Liver (tissue), 9 donors: ENCODE measurements around the gene SLC25A45. TPM values are rescaled to one million over a fixed set of nuclear protein-coding genes. Genes with fewer than 3 reads are reported as not detected.

ENCODE experiments used
- DNase-seq: peaks from one replicate; pipeline ENCODE4 v3.0.0-alpha.2; 2017; ENCODE audit warnings: low spot score
- H3K27ac ChIP-seq, 2 donors: one replicate each; pipeline ENCODE4 v1.7.0; 2013; ENCODE audit warnings: inconsistent platforms in 2 of 2, low read length in 2 of 2, control low read depth in 1 of 2, low read depth in 1 of 2, mild to moderate bottlenecking in 1 of 2
- H3K27me3 ChIP-seq, 4 donors: one replicate each; pipeline versions ENCODE4 v1.6.1 to v1.7.0; 2013; ENCODE audit warnings: low read length in 3 of 4, inconsistent platforms in 1 of 4, mild to moderate bottlenecking in 1 of 4, moderate library complexity in 1 of 4; ENCODE audit not compliant: control insufficient read depth in 4 of 4, insufficient read depth in 4 of 4
- H3K36me3 ChIP-seq, 4 donors: one replicate each; pipeline versions ENCODE4 v1.6.1 to v1.7.0; 2013; ENCODE audit warnings: low read length in 3 of 4, mild to moderate bottlenecking in 3 of 4, low read depth in 1 of 4, moderate library complexity in 1 of 4; ENCODE audit not compliant: control insufficient read depth in 4 of 4, insufficient read depth in 3 of 4
- H3K4me1 ChIP-seq, 4 donors: one replicate each; pipeline versions ENCODE4 v1.6.1 to v1.7.0; 2013; ENCODE audit warnings: low read length in 3 of 4, mild to moderate bottlenecking in 3 of 4, moderate library complexity in 1 of 4; ENCODE audit not compliant: control insufficient read depth in 4 of 4, insufficient read depth in 4 of 4
- H3K4me3 ChIP-seq, 3 donors: one replicate each; pipeline versions ENCODE4 v1.6.1 to v1.7.0; 2013; ENCODE audit warnings: low read length in 3 of 3, control low read depth in 1 of 3, low read depth in 1 of 3, mild to moderate bottlenecking in 1 of 3
- H3K9ac ChIP-seq, 2 donors: one replicate each; pipeline ENCODE4 v1.7.0; 2013; ENCODE audit warnings: low read length in 2 of 2, mild to moderate bottlenecking in 2 of 2, moderate library complexity in 2 of 2, control low read depth in 1 of 2, low read depth in 1 of 2
- H3K9me3 ChIP-seq, 4 donors: one replicate each; pipeline versions ENCODE4 v1.6.1 to v1.7.0; 2013; ENCODE audit warnings: low read length in 3 of 4; ENCODE audit not compliant: control insufficient read depth in 4 of 4
- EGR1 ChIP-seq, 2 donors: IDR thresholded peaks; 2 replicates each; pipeline ENCODE4 v1.6.1; 2016 to 2018; ENCODE audit warnings: antibody characterized with exemption in 2 of 2, low read depth in 2 of 2
- FOXA1 ChIP-seq: IDR thresholded peaks from 2 replicates; pipeline ENCODE4 v1.6.1; 2016; ENCODE audit warnings: antibody characterized with exemption
- FOXA2 ChIP-seq: IDR thresholded peaks from 2 replicates; pipeline ENCODE4 v1.6.1; 2016; ENCODE audit warnings: antibody characterized with exemption
- GABPA ChIP-seq, 2 donors: IDR thresholded peaks in 1 of 2; conservative IDR thresholded peaks in 1 of 2; 2 replicates each; pipeline ENCODE4 v1.6.1; 2016; ENCODE audit warnings: antibody characterized with exemption in 2 of 2, mild to moderate bottlenecking in 1 of 2, moderate library complexity in 1 of 2
- HNF4A ChIP-seq, 2 donors: conservative IDR thresholded peaks; 2 replicates each; pipeline ENCODE4 v1.6.1; 2016; ENCODE audit warnings: antibody characterized with exemption in 2 of 2, mild to moderate bottlenecking in 2 of 2
- HNF4G ChIP-seq: IDR thresholded peaks from 2 replicates; pipeline ENCODE4 v1.6.1; 2016; ENCODE audit warnings: antibody characterized with exemption
- JUND ChIP-seq, 2 donors: IDR thresholded peaks; 2 replicates each; pipeline ENCODE4 v1.6.1; 2016; ENCODE audit warnings: antibody characterized with exemption in 2 of 2
- NR2F2 ChIP-seq: IDR thresholded peaks from 2 replicates; pipeline ENCODE4 v1.6.1; 2016; ENCODE audit warnings: antibody characterized with exemption
- RAD21 ChIP-seq, 2 donors: IDR thresholded peaks; 2 replicates each; pipeline ENCODE4 v1.6.1; 2016; ENCODE audit warnings: antibody characterized with exemption in 2 of 2, mild to moderate bottlenecking in 2 of 2
- RXRA ChIP-seq, 2 donors: IDR thresholded peaks; 2 replicates each; pipeline ENCODE4 v1.6.1; 2017 to 2018; ENCODE audit warnings: antibody characterized with exemption in 2 of 2, mild to moderate bottlenecking in 1 of 2
- SP1 ChIP-seq: IDR thresholded peaks from 2 replicates; pipeline ENCODE4 v1.6.1; 2018; ENCODE audit warnings: antibody characterized with exemption, mild to moderate bottlenecking
- TAF1 ChIP-seq: conservative IDR thresholded peaks from 2 replicates; pipeline ENCODE4 v1.6.1; 2016; ENCODE audit warnings: antibody characterized with exemption, mild to moderate bottlenecking
- YY1 ChIP-seq: IDR thresholded peaks from 2 replicates; pipeline ENCODE4 v1.6.1; 2016; ENCODE audit warnings: antibody characterized with exemption, mild to moderate bottlenecking
- WGBS: extraction: QIAGEN DNeasy Blood & Tissue Kit; methylation state at CpG from one replicate; pipeline ENCODE4 v1.1.7; 2013; 5-methylcytosine and 5-hydroxymethylcytosine counted together
- polyA plus RNA-seq, 2 donors: library from polyadenylated mRNA; stranded (reverse) in 1 of 2; unstranded in 1 of 2; fragments of 200-250 nt in 1 of 2; fragments of >200 nt in 1 of 2; fragmentation: Nextera tagmentation in 1 of 2; extraction: Ambion mirVana in 1 of 2; gene quantifications; one replicate each; pipeline versions ENCODE4 v1.2.1 to v1.2.3, GENCODE V29; 2013 to 2015
- total RNA-seq, 2 donors: library from RNA; depleted of rRNA; stranded (reverse); fragments of >200 nt; gene quantifications; one replicate each; pipeline ENCODE4 v1.2.3, GENCODE V29; 2014
- TF ChIP-seq, protein P1 (sequence below): fragments of 150-350 bp; IDR thresholded peaks from 2 replicates; pipeline ENCODE4 v1.5.1; 2017; ENCODE audit warnings: improper control_type of control experiment, low read depth, low read length; ENCODE audit not compliant: missing input control
- TF ChIP-seq, protein P2 (sequence below): IDR thresholded peaks from 2 replicates; pipeline ENCODE4 v1.6.1; 2016; ENCODE audit warnings: antibody characterized with exemption
- TF ChIP-seq, protein P3 (sequence below): IDR thresholded peaks from 2 replicates; pipeline ENCODE4 v1.6.1; 2016; ENCODE audit warnings: antibody characterized with exemption
- TF ChIP-seq, protein P4 (sequence below): IDR thresholded peaks from 2 replicates; pipeline ENCODE4 v1.6.1; 2016; ENCODE audit warnings: antibody characterized with exemption, mild to moderate bottlenecking
- TF ChIP-seq, protein P5 (sequence below): IDR thresholded peaks from 2 replicates; pipeline ENCODE4 v1.6.1; 2016; ENCODE audit warnings: antibody characterized with exemption
- donor health status: healthy.
- donor health status: healthy.
- donor health status: healthy.
- donor health status: healthy.
- donor health status: healthy.

Gene SLC25A45
- total and polyA plus RNA-seq, 4 donors = 4.5 to 6.8 (median 5.3) TPM

DNA sequence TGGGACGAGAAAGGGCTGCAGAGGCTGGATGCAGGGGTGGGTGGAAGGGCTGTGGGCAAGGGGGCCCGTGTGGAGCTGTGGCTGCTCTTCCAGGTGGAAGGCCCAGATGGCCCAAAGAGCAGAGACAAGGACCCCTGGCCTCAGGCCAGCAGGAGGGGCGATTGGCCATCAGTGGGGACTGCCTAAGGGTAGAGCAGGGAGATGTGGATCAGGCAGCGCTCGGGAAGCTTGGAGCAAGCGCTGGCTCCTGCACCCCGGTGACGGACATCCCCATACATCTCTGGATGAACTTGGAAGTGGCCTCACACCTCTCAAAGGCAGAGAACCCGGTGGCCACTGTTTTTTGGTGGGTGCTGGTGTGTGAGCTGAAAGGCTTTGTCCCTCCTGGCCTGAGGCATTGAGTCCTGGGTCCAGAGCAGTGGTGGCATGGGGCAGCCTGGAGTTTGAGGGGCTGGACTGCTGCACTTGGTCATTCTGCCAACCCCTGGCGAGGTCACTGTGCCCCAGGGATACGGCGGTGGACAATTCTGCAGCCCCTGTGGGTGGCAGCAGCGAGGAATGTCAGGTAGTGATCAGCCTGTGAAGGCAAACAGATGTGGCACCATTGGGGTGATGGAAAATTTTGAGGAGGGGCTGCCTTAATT is 9.9 kb upstream of the SLC25A45 start (continued):
- TF ChIP-seq, protein P1, sequence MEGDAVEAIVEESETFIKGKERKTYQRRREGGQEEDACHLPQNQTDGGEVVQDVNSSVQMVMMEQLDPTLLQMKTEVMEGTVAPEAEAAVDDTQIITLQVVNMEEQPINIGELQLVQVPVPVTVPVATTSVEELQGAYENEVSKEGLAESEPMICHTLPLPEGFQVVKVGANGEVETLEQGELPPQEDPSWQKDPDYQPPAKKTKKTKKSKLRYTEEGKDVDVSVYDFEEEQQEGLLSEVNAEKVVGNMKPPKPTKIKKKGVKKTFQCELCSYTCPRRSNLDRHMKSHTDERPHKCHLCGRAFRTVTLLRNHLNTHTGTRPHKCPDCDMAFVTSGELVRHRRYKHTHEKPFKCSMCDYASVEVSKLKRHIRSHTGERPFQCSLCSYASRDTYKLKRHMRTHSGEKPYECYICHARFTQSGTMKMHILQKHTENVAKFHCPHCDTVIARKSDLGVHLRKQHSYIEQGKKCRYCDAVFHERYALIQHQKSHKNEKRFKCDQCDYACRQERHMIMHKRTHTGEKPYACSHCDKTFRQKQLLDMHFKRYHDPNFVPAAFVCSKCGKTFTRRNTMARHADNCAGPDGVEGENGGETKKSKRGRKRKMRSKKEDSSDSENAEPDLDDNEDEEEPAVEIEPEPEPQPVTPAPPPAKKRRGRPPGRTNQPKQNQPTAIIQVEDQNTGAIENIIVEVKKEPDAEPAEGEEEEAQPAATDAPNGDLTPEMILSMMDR = no peak

DNA sequence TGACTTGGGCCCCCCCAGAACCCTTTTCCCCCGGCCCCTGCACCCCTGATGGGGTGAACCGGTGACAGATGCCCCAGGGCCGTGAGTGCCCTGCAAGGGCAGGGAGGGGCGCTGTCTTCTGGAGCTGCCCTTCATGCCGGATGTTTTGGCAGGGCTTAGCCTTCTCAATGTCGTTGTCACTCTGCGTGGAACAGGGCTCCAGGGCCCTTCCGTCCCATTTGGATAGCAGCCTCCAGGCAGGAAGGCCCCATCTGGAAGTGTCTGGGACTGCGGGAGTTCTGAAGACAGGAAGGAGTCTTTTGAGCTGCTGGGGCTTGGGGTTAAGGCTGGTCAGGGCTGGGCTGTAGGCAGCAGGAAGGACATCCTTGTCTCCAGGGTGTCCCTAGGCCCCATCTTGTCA is 8.6 kb upstream of the SLC25A45 start:
- Histone ChIP-seq H3K9ac (no peak overlapping the region), H3K27ac (peak overlapping the region; percentile 59 to 60), H3K4me3 (no peak overlapping the region), H3K4me1 (peaks cover 0 to 12% (median 5%) of the 10 kb centered on the region in 4 donors), H3K27me3 (no peaks in the 10 kb centered on the region), H3K36me3 (peaks cover 0 to 9% (median 0%) of the 10 kb centered on the region in 4 donors), H3K9me3 (no peaks in the 10 kb centered on the region)
- 75% methylated on average over 9 of the region's 9 CpGs for WGBS
- no peak for DNase-seq
- TF ChIP-seq, protein P2, sequence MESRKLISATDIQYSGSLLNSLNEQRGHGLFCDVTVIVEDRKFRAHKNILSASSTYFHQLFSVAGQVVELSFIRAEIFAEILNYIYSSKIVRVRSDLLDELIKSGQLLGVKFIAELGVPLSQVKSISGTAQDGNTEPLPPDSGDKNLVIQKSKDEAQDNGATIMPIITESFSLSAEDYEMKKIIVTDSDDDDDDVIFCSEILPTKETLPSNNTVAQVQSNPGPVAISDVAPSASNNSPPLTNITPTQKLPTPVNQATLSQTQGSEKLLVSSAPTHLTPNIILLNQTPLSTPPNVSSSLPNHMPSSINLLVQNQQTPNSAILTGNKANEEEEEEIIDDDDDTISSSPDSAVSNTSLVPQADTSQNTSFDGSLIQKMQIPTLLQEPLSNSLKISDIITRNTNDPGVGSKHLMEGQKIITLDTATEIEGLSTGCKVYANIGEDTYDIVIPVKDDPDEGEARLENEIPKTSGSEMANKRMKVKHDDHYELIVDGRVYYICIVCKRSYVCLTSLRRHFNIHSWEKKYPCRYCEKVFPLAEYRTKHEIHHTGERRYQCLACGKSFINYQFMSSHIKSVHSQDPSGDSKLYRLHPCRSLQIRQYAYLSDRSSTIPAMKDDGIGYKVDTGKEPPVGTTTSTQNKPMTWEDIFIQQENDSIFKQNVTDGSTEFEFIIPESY = no peak
- TF ChIP-seq SP1 (peak; percentile 28), YY1 (no peak), GABPA (IDR thresholded peaks at IDR 0.05 in 1 of 2, conservative IDR thresholded peaks at IDR 0.05 in 1 of 2) (no peak), NR2F2 (peak; percentile 66), RXRA (IDR thresholded peaks at IDR 0.05) (peak in 1 of 2 donors; percentile 41), FOXA1 (no peak), JUND (IDR thresholded peaks at IDR 0.05) (no peak), FOXA2 (no peak), TAF1 (no peak), EGR1 (IDR thresholded peaks at IDR 0.05; ENCODE audit: low read depth in 2 of 2) (peak in 1 of 2 donors; percentile 27), HNF4G (no peak), HNF4A (conservative IDR thresholded peaks at IDR 0.05) (no peak), RAD21 (IDR thresholded peaks at IDR 0.05) (no peak)
- TF ChIP-seq, protein P3, sequence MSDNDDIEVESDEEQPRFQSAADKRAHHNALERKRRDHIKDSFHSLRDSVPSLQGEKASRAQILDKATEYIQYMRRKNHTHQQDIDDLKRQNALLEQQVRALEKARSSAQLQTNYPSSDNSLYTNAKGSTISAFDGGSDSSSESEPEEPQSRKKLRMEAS = no peak
- TF ChIP-seq, protein P4, sequence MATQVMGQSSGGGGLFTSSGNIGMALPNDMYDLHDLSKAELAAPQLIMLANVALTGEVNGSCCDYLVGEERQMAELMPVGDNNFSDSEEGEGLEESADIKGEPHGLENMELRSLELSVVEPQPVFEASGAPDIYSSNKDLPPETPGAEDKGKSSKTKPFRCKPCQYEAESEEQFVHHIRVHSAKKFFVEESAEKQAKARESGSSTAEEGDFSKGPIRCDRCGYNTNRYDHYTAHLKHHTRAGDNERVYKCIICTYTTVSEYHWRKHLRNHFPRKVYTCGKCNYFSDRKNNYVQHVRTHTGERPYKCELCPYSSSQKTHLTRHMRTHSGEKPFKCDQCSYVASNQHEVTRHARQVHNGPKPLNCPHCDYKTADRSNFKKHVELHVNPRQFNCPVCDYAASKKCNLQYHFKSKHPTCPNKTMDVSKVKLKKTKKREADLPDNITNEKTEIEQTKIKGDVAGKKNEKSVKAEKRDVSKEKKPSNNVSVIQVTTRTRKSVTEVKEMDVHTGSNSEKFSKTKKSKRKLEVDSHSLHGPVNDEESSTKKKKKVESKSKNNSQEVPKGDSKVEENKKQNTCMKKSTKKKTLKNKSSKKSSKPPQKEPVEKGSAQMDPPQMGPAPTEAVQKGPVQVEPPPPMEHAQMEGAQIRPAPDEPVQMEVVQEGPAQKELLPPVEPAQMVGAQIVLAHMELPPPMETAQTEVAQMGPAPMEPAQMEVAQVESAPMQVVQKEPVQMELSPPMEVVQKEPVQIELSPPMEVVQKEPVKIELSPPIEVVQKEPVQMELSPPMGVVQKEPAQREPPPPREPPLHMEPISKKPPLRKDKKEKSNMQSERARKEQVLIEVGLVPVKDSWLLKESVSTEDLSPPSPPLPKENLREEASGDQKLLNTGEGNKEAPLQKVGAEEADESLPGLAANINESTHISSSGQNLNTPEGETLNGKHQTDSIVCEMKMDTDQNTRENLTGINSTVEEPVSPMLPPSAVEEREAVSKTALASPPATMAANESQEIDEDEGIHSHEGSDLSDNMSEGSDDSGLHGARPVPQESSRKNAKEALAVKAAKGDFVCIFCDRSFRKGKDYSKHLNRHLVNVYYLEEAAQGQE = no peak
- TF ChIP-seq, protein P5, sequence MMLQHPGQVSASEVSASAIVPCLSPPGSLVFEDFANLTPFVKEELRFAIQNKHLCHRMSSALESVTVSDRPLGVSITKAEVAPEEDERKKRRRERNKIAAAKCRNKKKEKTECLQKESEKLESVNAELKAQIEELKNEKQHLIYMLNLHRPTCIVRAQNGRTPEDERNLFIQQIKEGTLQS = no peak
- TF ChIP-seq, protein P1 = no peak
